ENCODE results near the gene ZBTB47. TPM values are rescaled to one million over a fixed set of nuclear protein-coding genes. Genes with fewer than 3 reads are reported as not detected.
A peak's percentile ranks its signal among the peaks of the same experiment; 100 is the strongest.

Gene ZBTB47
- total and polyA plus RNA-seq, 12 donors = 52.2 to 145 (median 106) TPM

GRCh38 chr3:42681361-42682038 lies 28.0 kb downstream of the ZBTB47 start:
- intact Hi-C loops (cut with DNase I) = no loop called here
- Histone ChIP-seq H3K27me3 (peaks cover 0 to 18% (median 8%) of the 10 kb centered on the region in 7 donors), H3K9me3 (peaks cover 0 to 18% (median 0%) of the 10 kb centered on the region in 11 donors), H3K4me1 (peaks cover 4 to 33% (median 20%) of the 10 kb centered on the region in 9 donors), H3K4me3 (no peak overlapping the region), H3K36me3 (no peaks in the 10 kb centered on the region), H3K27ac (no peak overlapping the region)
- 85% methylated on average over 10 of the region's 10 CpGs for WGBS, 2 donors
- TF ChIP-seq CTCF (IDR thresholded peaks at IDR 0.05) = no peak
- no peak for DNase-seq
- ATAC-seq = no peak

- Histone ChIP-seq H3K27ac (peak overlapping the region in 8 of 10 donors; percentile 78 to 94 (median 86)), H3K4me1 (peaks cover 4 to 36% (median 20%) of the 10 kb centered on the region in 9 donors), H3K27me3 (peaks cover 0 to 23% (median 11%) of the 10 kb centered on the region in 7 donors), H3K36me3 (no peaks in the 10 kb centered on the region), H3K9me3 (peaks cover 0 to 11% (median 0%) of the 10 kb centered on the region in 11 donors), H3K4me3 (no peak overlapping the region)
- DNase-seq = no peak
- TF ChIP-seq CTCF (IDR thresholded peaks at IDR 0.05) = no peak
- intact Hi-C loops (cut with DNase I) = no loop called here
- no peak for ATAC-seq
- WGBS, 2 donors = 70 to 75% methylated on average over 12 of the region's 12 CpGs
Measured at GRCh38 chr3:42682301-42683070, 29.0 kb downstream of the ZBTB47 start.

DNA sequence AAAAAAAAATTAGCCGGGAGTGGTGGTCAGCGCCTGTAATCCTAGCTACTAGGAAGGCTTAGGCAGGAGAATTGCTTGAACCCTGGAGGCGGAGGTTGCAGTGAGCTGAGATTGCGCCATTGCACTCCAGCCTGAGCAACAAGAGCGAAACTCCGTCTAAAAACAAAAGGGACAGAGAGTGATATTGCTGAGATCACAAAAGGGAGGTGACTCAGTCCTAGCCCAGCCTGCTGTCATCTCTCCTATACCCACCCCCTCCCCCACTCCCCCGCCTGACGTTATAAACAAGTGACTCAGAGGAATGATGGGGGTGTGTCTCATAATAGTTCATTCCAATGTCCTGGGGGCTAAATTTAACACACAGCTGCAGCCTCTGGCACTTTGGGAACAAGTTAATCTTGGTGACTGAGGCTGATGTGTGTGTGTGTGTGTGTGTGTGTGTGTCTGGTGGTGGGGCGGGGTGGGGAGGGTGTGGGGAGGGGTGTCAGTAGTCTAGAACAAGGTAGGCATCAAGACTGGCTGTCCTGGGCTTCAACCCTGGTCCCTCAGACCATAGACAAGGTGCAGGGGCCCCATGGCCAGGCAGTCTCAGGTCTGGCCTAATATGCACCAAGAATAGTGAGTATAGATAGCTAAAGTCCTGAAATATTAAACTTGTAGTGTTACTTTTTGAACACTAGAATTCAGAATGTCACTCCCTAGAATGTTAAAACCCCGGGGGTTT lies 30.5 kb downstream of the ZBTB47 start:
- intact Hi-C loops (cut with DNase I) = no loop called here
- Histone ChIP-seq H3K27me3 (peaks cover 0 to 23% (median 11%) of the 10 kb centered on the region in 7 donors), H3K27ac (peak overlapping the region; percentile 68 to 94 (median 83)), H3K4me3 (peak overlapping the region in 2 of 10 donors; percentile 5 to 17), H3K4me1 (peaks cover 4 to 40% (median 20%) of the 10 kb centered on the region in 9 donors), H3K36me3 (no peaks in the 10 kb centered on the region), H3K9me3 (no peaks in the 10 kb centered on the region)
- TF ChIP-seq CTCF (IDR thresholded peaks at IDR 0.05) = no peak
- peak in 1 of 2 donors; percentile 85 for DNase-seq
- 28 to 37% methylated on average over 10 of the region's 10 CpGs for WGBS, 2 donors
- peak; percentile 80 to 95 (median 92) for ATAC-seq
